Esophagus mucosa (tissue), 1 donor: ENCODE data around the gene CNIH1. TPM values are rescaled to one million over a fixed set of nuclear protein-coding genes. Genes with fewer than 3 reads are reported as not detected.
"Not testable (repeated sequence)": the region's sequence is repeated elsewhere in the genome, so short reads cannot be mapped to it uniquely, and the experiment has no call there.

Experiments used
- ATAC-seq: fragments of 200-7000 bp; cut with Tn5 transposase; one replicate; pipeline ENCODE4 v1.9.1; 2020
- total RNA-seq: library from RNA; stranded (reverse); gene quantifications from one replicate; pipeline ENCODE4 v1.2.4, GENCODE V29; 2023
- donor health status: DM: yes; HTN: yes; CAD: no.

The CNIH1 gene
- total RNA-seq, 1 donor from 2014 or later: 98.0 TPM

- ATAC-seq: not testable (repeated sequence)
Observed at GRCh38 chr14:54378893-54379292, 62.3 kb downstream of the CNIH1 start.

- no peak for ATAC-seq
Observed at GRCh38 chr14:54377501-54377900, 63.7 kb downstream of the CNIH1 start.

- ATAC-seq: no peak
Observed at GRCh38 chr14:54374117-54374884, 66.9 kb downstream of the CNIH1 start.

Other genes starting within 250 kb of the CNIH1 start
- 17.7 TPM for gene CDKN3, start 44.4 kb downstream of the CNIH1 start, total RNA-seq
- 25.3 TPM for gene GMFB, start 47.6 kb upstream of the CNIH1 start, total RNA-seq
- 9.2 TPM for gene CGRRF1, start 68.5 kb upstream of the CNIH1 start, total RNA-seq
- 1.5 TPM for gene SAMD4A, start 125.8 kb upstream of the CNIH1 start, total RNA-seq